GM12878 (cell line): ENCODE data around the gene CXCL12. TPM values are rescaled to one million over a fixed set of nuclear protein-coding genes. Genes with fewer than 3 reads are reported as not detected.

ENCODE experiments used
- ATAC-seq: fragments of 200-7000 bp; cut with Tn5 transposase; 3 replicates; pipeline ENCODE4 v1.9.1; 2020; ENCODE audit warnings: mild to moderate bottlenecking, moderate library complexity
- BruUV-seq: library from RNA; stranded (reverse); fragments of 400-500 nt; replicated peaks from 2 replicates; lab custom pipeline; 2021; lab: Mats Ljungman, UMichigan
- CTCF ChIA-PET: fragments of 300-600 bp; sonication (Branson Sonifier 250); formaldehyde crosslinking; extraction: SDS; loops from one replicate; lab custom pipeline; 2021; ENCODE audit warnings: inconsistent platforms; lab: Yijun Ruan, JAX
- POLR2A ChIA-PET: fragments of 350-600 bp; formaldehyde crosslinking; extraction: SDS; loops from one replicate; lab custom pipeline; 2021; ENCODE audit warnings: inconsistent platforms; lab: Charles Lee
- RAD21 ChIA-PET: fragments of 300-600 bp; sonication (Branson Sonifier 250); formaldehyde crosslinking; loops from one replicate; lab custom pipeline; 2023; ENCODE audit warnings: antibody characterized with exemption; ENCODE audit not compliant: unreplicated experiment; lab: Charles Lee
- SMC1A ChIA-PET: fragments of 300-600 bp; sonication (Branson Sonifier 250); formaldehyde crosslinking; loops from one replicate; lab custom pipeline; 2023; ENCODE audit not compliant: unreplicated experiment, uncharacterized antibody; lab: Charles Lee
- DNase-seq: peaks from one replicate; pipeline ENCODE4 v3.0.0-alpha.2; 2011; ENCODE audit warnings: low read depth, low spot score
- FAIRE-seq: peaks from 3 replicates; lab custom pipeline; 2011; peaks lifted over from hg19 to GRCh38; lab: Jason Lieb, UNC
- H2AFZ ChIP-seq: 2 replicates; pipeline ENCODE4 v1.6.0; 2011; ENCODE audit warnings: low read depth, low read length, control low read depth; ENCODE audit not compliant: control insufficient read depth
- H3K27ac ChIP-seq: 2 replicates; pipeline ENCODE4 v1.5.1; 2011; ENCODE audit warnings: control low read depth; ENCODE audit not compliant: control insufficient read depth, insufficient read depth
- H3K27me3 ChIP-seq, 2 experiments: replicated peaks in 1 of 2; 2 replicates each; pipeline versions ENCODE4 v1.6.0 to v1.6.1; 2011; ENCODE audit warnings: low read length in 1 of 2; ENCODE audit not compliant: control insufficient read depth in 2 of 2, insufficient read depth in 2 of 2
- H3K36me3 ChIP-seq, 2 experiments: 2 replicates each; pipeline ENCODE4 v1.5.1; 2011; ENCODE audit warnings: low read length in 1 of 2; ENCODE audit not compliant: control insufficient read depth in 2 of 2, insufficient read depth in 2 of 2
- H3K4me1 ChIP-seq: 2 replicates; pipeline ENCODE4 v1.6.1; 2011; ENCODE audit warnings: mild to moderate bottlenecking, low read length, moderate library complexity, mixed read lengths; ENCODE audit not compliant: control insufficient read depth, insufficient read depth
- H3K4me2 ChIP-seq: 2 replicates; pipeline ENCODE4 v1.6.0; 2011; ENCODE audit warnings: control low read depth; ENCODE audit not compliant: control insufficient read depth, insufficient read depth
- H3K4me3 ChIP-seq: fragments of 200-600 bp; sonication (generic); 2 replicates; pipeline ENCODE4 v1.5.1; 2016
- H3K79me2 ChIP-seq: 2 replicates; pipeline ENCODE4 v1.6.0; 2011; ENCODE audit warnings: low read length; ENCODE audit not compliant: control insufficient read depth, insufficient read depth
- H3K9ac ChIP-seq: 2 replicates; pipeline ENCODE4 v1.8.0; 2011; ENCODE audit warnings: low read length, control low read depth, mixed read lengths; ENCODE audit not compliant: control insufficient read depth, insufficient read depth
- H3K9me3 ChIP-seq: replicated peaks from 3 replicates; pipeline ENCODE4 v1.5.1; 2011; ENCODE audit warnings: mild to moderate bottlenecking, low read length; ENCODE audit not compliant: control insufficient read depth, insufficient read depth
- H4K20me1 ChIP-seq: 2 replicates; pipeline ENCODE4 v1.6.0; 2011; ENCODE audit not compliant: control insufficient read depth, insufficient read depth
- IKZF1 ChIP-seq: fragments of 450-650 bp; conservative IDR thresholded peaks from 2 replicates; pipeline ENCODE4 v1.6.1; 2017; ENCODE audit warnings: antibody characterized with exemption, mild to moderate bottlenecking
- MTA2 ChIP-seq: fragments of 450-650 bp; IDR thresholded peaks from 2 replicates; pipeline ENCODE4 v1.6.1; 2016; ENCODE audit warnings: low read depth, mild to moderate bottlenecking, moderate library complexity
- PAX5 ChIP-seq: IDR thresholded peaks from 2 replicates; pipeline ENCODE4 v1.6.1; 2011; ENCODE audit warnings: low read depth, low read length, borderline replicate concordance
- SMAD1 ChIP-seq: fragments of 450-650 bp; IDR thresholded peaks from 2 replicates; pipeline ENCODE4 v1.6.1; 2018; ENCODE audit warnings: mild to moderate bottlenecking, low read depth; ENCODE audit not compliant: partially characterized antibody
- ZBED1 ChIP-seq: IDR thresholded peaks from 2 replicates; pipeline ENCODE4 v1.6.1; 2016; ENCODE audit warnings: borderline replicate concordance
- WGBS: methylation state at CpG from one replicate; pipeline ENCODE4 v1.1.6; 2016; ENCODE audit warnings: low lambda C conversion rate; ENCODE audit not compliant: insufficient replicate concordance, insufficient coverage; ENCODE audit errors: missing lambda C conversion rate; 5-methylcytosine and 5-hydroxymethylcytosine counted together
- in situ Hi-C: fragments of 300-500 bp; cut with MboI; formaldehyde crosslinking; loops from 9 replicates; pipeline ENCODE4 v1.14.3; 2018; ENCODE audit warnings: mixed read lengths
- intact Hi-C: fragments of 100-400 bp; cut with micrococcal nuclease; formaldehyde crosslinking; loops from one replicate; pipeline ENCODE4 v1.14.2; 2022; ENCODE audit not compliant: unreplicated experiment
- polyA plus RNA-seq, 11 experiments: library from polyadenylated mRNA; depleted of rRNA in 4 of 11; unstranded in 6 of 11; stranded (reverse) in 5 of 11; fragments of >200 nt; fragmentation: Nextera tagmentation in 4 of 11; fragmentation: Illumina TruSeq in 1 of 11; extraction: Ambion mirVana in 4 of 11; extraction: Trizol in 1 of 11; gene quantifications; 1 replicate in 1 of 11; 2 replicates in 10 of 11; pipeline versions ENCODE4 v1.2.1 to v1.2.3, GENCODE V29; 2011 to 2016; ENCODE audit warnings: inconsistent platforms in 2 of 11, missing spikeins in 2 of 11, low read depth in 1 of 11
- total RNA-seq, 4 experiments: library from RNA; depleted of rRNA in 3 of 4; stranded (reverse); fragments of >200 nt in 3 of 4; fragmentation: Illumina TruSeq in 1 of 4; extraction: Trizol in 1 of 4; gene quantifications; 2 replicates each; pipeline versions ENCODE4 v1.2.1 to v1.2.3, GENCODE V29; 2013 to 2021
- TF ChIP-seq, protein P1 (sequence below): IDR thresholded peaks from 2 replicates; pipeline ENCODE4 v1.6.1; 2011; ENCODE audit warnings: borderline replicate concordance, low read depth, mild to moderate bottlenecking, moderate library complexity, low read length; ENCODE audit not compliant: insufficient read depth, poor library complexity, severe bottlenecking

CXCL12 gene
- total and polyA plus RNA-seq, 10 of the 15 experiments (the other 5 are each of a cell fraction or from before 2014, with no cell fraction given) = 0.03 to 4.5 (median 0.53) TPM

DNA sequence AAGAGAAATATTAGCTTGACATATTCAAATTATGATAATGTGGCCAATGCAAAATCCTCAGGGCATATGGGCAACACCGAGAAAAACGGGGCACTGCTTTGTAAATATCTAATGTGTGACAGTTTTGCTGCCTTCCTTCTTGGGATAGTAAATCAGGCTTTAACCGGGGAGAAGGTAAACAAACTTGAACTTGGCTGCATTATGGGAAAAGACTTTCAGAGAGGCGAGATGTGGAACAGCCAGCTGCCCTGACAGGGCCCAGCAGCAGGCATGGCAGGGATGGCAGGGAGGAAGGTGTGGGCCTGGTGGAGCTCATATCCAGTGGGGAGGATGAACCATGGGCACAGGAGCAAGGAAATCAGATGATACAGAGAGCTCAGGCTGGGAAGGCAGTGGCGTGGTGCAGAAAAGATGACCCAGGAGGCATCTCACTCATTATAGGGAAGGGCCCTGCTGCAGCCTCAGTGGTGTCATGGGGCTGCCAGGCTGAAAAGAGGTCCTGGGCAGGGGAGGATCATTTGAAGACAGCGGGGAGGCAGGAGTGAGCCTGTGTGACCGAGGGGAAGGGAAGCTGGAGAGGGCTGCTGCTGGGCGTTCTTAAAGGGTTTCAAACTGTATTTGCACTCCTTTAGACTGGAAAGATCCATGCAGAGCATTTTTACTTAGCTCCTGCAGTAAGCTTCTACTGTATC is 26.7 kb downstream of the CXCL12 start:
- TF ChIP-seq SMAD1 (no peak), PAX5 (no peak), ZBED1 (no peak), MTA2 (no peak), IKZF1 (no peak)
- TF ChIP-seq, protein P1, sequence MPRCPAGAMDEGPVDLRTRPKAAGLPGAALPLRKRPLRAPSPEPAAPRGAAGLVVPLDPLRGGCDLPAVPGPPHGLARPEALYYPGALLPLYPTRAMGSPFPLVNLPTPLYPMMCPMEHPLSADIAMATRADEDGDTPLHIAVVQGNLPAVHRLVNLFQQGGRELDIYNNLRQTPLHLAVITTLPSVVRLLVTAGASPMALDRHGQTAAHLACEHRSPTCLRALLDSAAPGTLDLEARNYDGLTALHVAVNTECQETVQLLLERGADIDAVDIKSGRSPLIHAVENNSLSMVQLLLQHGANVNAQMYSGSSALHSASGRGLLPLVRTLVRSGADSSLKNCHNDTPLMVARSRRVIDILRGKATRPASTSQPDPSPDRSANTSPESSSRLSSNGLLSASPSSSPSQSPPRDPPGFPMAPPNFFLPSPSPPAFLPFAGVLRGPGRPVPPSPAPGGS = no peak
- no peaks in the 10 kb centered on the region for H3K36me3 ChIP-seq
- WGBS = 10% methylated on average over 8 of the region's 8 CpGs
- intact Hi-C loops = no loop called here
- BruUV-seq = no TSS peak
- ChIA-PET CTCF (interaction anchor here (0.6 to 1.9 kb wide), 3 partner anchors 11 to 28 kb away, joined by 3 to 5 read pairs (median 4); no protein-coding TSS in a partner anchor), SMC1A (interaction anchor here (1.5 kb wide), 1 partner anchor 16 kb away, joined by 3 read pairs; no protein-coding TSS in a partner anchor), POLR2A (no interaction called here), RAD21 (no interaction called here)
- in situ Hi-C loops = no loop called here
- no peak overlapping the region for H3K4me2 ChIP-seq
- H3K27ac ChIP-seq = no peak overlapping the region
- ATAC-seq (no peak), DNase-seq (no peak), FAIRE-seq (no peak)
- no peak overlapping the region for H3K9ac ChIP-seq
- no peak overlapping the region for H2AFZ ChIP-seq
- no peaks in the 10 kb centered on the region for H3K79me2 ChIP-seq
- peaks cover 2% of the 10 kb centered on the region in 2 experiments; a peak in 2 of 4 replicates for H3K27me3 ChIP-seq
- no peak overlapping the region for H3K4me3 ChIP-seq
- no peaks in the 10 kb centered on the region for H4K20me1 ChIP-seq
- H3K4me1 ChIP-seq = no peaks in the 10 kb centered on the region
- no peaks in the 10 kb centered on the region for H3K9me3 ChIP-seq
